Stimulated activated naive CD4-positive, alpha-beta T cell treated with Interleukin-2 at 50 U/mL for 16 hours (primary cell): ENCODE data around the gene NDUFC1.
A peak's percentile ranks its signal among the peaks of the same experiment; 100 is the strongest.
"Not testable (repeated sequence)": the region's sequence is repeated elsewhere in the genome, so short reads cannot be mapped to it uniquely, and the experiment has no call there.

Source experiments
- DNase-seq: peaks from one replicate; lab custom pipeline; 2025; lab: John Stamatoyannopoulos, UW

The NDUFC1 gene

DNA sequence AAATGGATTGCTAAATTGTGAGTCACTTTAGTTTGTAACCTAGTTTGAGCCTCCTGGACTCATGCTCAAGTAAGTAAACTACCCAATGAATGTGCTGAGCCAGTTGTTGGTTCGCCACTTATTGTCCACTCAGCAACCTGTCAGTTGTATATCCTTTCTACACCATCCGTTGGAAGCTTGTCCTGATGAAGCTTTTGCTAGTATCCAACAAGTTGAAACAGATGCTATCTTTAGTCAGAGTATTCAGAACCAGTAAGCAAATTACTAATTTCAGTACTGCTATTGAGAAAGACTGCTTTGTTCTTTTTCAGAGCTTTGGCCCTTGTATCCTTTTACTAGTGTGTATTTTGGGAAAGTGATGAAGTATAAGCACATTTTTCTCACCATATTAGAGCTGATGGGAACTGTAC, 5.3 kb downstream of the NDUFC1 start:
- DNase-seq = no peak

DNA sequence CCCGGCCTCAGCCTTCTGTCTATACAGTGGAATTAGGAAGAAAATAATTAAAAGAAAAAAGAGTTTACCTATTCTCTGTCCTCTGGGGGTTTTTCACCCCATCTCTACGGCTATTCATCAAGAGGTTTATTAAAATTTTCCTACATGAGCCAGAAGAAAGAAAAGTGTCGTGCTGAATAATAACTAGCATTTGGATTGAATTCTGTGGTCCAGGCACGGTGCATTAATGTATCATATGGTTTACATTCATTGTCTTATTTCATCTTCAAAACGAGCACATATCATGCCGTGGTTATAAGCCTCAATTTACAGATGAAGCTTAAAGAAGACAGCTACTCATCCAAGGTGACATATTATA, 6.4 kb downstream of the NDUFC1 start:
- no peak for DNase-seq

DNA sequence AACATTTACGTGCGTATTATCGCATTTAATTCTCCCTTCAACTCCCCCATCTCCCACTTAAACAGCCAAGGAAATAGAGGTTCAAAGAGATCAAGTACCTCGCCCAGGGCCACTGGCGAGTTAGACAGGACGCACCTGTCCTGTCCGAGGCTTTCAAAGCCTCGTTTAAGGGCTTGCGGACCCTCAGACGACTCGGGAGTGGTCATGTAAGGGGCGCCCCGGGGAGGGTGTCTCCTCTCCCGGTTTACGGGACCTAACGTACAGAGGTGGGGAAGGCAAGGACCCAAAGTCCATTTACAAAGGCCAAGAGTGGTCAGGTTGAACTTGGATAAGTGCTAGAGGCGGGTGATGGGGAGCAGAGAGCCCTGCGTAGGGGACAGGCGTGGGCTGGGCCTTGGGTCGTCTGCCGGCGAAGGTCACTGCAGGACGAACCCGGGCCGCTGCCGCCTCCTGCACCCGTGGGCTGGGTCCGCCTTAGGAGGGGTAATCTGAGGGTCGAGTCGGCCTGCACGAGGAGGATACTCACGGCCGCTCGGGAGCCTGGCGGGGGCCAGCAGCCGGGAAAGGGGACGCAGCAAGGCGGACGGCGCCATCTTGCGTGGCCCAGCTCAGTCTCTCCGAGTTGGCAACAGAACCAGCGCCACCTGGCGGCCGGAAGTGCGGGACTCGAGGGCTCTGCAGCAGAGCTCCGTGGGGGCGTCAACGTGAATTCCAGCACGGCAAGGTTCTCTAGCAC, 6.9 kb downstream of the NDUFC1 start:
- DNase-seq = peak; percentile 96

DNA sequence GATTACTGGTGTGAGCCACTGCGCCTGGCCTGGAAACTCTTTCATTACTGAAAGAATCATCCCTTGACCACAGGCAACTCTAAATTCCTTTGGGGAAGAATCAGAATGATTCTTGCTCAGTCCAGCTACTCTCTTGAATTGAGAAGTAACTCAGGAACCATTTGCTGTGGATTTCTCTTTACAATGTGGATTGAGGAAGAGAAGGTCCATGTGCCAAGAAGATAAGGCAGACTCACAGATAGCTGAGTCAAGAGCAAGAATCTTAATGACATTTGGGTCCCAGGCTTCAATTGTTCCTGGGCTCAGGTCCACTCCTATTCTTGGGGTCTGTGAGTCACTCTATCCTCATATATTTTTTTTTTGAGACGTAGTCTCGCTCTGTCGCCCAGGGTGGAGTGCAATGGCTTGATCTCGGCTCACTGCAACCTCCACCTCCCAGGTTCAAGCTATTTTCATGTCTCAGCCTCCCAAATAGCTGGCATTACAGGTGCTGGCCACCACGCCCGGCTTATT, 16.0 kb downstream of the NDUFC1 start:
- DNase-seq = no peak

DNA sequence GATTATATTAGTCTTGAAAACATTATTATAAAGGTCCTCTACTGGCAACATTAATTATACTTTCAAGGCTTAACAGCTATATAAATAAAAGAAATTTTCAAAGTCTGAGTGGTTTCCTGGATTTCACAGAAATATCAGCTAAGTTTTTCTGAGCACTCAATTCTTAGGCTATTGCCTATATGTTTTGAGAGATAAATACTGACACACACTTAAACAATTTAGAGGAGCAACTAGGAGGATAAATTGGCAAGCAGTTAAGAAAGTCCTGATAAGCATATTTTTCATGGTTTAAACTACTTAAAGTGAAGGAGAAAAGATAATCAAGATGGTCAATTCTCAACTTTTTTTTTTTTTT, 19.6 kb downstream of the NDUFC1 start:
- no peak for DNase-seq

DNA sequence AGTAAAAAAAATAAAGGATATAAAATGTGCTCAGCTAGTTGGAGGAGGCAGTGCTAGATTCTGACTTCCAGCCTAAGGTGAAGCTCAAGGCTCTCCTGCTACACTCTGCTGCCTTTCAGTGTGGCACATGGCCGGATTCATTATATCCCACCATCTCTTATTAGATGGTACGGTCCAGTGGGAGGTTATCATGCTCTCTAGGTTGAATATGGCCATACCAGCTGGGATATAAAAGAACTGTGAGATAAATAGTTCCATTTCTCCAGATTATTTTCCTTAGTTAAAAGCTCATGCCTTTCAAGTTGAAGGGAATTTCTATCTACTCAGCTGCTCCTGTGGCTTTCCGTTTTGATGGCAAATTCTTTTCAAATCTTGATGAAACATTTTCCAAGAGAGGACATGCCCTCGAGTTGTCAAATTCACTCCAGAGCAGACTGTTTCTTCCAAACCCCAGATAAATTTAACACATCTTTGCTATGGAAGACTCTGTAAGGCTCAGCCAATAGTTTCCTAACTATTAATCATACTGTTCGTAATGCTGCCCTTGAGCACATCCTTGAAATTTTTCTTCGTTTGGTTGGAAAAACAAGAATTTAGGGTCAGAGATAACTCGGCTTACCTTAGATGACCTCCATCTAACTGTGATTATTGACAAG, 20.1 kb downstream of the NDUFC1 start:
- DNase-seq = no peak

DNA sequence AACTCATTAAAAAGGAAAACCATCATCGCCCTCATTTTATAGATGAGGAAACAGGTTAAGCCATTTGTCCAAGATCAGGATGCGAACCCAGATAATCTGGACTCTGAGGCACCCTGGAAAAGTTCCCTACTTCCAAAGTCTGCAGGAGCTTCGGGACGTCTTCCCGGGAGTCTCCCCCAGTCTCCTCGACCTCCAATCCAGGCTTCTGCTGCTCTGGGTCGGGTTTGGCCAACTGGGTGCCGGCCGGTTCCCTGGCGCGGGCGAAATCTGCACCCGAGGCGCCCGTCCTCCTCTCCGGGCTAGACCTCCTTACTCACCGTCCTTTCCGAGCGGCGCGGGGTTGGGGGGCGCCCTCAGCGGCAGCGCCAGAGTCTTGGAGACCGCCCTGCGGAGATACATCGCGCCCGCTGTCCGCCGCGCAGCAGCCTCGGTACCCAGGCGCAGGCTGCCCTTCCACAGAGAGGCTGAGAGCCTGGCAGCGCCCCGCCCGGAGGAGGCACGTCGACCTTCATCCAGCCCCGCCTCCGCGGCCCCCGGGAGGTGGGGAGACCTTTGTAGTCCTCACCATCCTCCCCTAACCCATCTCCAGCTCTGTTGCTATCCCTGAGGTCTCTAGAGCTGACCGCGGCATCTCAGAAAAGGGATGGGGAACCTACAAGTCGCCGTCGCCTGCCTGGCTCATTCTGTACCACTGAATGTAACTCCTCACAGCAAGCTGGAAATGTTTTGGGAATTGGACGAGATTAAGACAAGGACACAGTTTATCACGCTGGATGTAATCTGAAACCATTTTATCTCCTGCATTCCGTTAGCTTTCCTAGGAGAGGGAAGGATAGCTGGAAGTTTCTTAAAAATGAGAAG, 22.3 kb downstream of the NDUFC1 start, which contains the start of gene MGARP:
MGARP (minus strand) TSS at position 466 of the 861 bp plus-strand sequence; CDS start at position 399, 67 bp downstream.
- DNase-seq = peak; percentile 7

DNA sequence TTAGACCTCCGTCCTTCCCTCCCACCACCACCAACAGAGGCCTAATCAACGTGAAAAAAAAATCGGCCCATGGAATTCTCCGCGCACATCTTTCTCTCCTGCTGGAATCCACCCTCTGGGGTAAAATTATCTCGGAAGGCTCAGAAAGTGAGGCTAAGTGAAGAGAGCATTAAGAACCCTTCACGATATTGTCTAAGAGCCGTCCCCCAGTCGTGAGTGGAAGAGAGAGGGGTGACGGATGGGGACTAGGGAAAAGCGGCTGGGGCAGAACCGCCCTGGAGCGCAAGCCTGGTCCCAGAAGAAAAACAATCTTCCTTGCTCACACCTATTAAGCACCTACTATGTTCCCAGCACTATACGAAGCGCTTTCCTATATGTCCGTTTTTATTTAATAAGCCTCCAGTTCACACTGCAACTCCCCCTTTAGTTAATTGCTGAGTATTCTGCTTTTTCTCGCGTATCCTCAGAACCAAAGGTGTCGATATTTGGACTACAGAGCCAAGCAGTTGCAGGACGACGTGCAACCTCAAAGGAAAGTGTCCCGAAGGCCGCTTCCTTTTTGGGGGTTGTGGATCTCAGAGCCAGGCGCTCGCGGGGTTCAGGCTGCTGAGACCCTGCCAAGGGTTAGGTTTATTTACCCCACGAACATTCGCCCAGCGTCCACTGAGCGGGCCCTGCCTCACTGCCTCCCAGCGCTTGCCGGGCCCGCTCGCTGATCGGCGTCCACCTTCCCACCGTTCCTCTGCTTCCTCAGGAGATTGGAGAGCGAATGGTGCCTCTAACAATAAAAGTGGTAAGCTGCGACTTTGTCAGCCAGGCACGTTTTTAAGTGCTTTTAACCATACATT, 23.1 kb downstream of the NDUFC1 start:
- DNase-seq = no peak

DNA sequence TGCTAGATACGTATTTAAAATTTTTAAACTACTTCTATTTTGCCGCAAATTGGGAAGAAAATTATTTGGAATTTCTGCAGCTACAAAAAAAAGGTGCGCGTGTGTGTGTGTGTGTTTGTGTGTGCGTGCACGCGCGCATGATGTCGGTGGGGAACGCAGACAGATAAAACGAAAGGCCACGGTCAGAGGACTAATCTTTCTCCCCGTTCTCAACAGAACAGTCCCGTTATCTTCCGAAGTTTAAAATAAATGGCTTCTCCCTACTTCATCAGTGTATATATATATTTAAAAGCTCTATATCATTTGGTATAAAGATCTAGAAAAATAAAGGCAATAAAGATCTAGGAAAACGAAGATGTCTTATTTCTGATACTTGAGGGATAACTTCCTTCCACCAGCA, 23.8 kb downstream of the NDUFC1 start:
- DNase-seq = no peak

DNA sequence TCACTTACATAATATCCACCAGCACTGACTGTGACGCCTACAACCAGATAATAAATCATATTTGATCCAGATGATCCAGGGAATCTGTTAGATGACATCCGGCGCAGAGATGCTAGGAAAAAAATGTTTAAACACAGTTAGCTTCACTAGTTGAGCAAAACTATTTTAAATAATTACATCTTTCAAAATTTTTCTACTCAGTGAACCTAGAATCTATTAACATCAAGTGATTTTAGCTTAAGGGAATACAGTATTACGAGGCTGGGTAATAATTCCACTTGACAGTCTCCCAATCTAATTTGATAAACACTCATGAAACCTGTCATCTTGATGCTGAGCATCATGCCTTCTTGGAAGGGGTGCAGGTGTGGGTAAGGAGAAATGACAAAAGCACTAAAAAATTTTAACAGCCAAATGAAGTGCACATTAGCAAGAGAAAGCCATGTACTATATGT, 27.0 kb downstream of the NDUFC1 start:
- DNase-seq = no peak

DNA sequence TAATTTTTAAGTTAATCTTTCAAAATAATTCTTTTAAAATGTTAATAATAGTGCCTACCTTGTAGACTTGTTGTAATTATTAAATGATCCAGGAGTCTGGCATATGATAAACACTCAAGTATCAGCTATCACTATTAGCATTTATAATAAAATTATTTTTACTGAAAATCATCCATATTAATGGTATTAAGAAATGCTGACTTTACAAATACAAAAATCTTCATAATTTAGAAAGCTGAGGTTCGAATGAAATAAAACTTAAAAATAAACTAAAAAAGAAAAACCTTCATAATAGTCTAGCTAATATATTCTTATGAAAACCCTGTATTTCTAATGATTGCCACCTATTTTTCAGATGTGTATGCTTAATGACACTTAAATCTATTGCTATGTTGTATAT, 27.5 kb downstream of the NDUFC1 start:
- DNase-seq = no peak

DNA sequence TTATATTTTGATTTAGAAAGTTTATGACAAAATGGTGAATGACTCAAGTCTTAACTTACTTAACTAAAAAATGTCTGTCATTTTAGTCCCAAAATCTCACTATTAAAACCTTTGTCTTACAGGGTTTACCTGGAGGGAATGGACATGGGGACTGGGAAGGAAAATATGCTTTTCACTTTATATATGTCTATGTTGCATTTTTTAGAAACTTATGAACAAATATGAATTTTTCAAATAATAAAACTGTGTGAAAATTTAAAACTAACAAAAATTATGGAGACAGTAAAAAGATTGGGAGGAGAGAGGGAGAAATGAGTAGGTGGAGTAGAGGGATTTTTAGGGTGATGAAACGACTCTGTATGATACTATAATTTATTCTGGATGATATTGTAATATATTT, 28.4 kb downstream of the NDUFC1 start:
- DNase-seq = no peak

DNA sequence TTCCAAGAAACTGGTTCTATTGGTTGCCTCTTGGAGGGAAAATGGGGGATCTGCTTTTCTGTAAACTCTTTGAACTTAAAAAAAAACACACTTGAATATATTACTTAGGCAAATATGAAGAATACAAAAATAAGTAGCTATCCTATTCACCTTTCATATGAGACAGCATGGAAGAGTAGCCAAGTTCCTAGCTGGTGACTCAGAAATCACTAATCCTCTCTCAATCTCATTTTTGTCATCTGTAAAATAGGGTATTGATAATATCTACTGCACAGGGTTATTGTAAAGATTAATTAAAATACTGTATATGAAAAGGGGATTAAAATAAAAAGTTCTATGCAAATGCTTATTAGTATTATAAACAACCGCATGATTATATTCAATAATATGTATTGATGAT, 35.0 kb downstream of the NDUFC1 start:
- no peak for DNase-seq

DNA sequence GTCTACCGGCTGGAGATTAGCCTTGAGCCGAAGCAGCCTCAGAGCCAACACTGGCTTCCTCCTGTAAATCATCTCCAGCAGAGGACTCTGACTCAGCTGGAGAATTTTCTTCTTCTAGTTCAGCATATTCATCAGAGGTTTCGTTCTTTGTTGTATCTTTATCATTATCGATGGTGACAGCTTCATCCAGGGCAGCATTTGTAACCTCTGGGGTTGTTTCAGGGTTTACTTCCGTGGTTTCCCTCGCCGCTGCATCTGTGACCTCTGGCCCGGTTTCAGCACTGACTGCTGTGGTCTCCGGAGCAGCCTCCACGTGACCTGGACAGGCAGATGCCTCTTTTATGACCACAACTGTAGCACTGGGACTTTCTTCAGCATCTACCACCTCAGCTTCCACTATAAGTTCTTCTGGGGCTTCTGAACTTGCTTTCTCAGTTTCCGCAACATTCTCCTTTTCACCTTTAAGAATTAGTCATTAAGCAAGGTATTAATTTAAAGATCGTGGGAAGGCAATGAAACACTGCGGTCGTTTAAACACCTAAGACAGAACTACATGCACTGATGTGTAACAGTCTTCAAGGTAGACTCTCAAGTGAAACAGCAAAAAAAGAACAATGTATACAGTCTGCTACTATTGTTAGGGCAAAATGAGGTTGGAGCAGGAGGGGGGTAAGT, 35.6 kb downstream of the NDUFC1 start:
- DNase-seq = peak; percentile 81

DNA sequence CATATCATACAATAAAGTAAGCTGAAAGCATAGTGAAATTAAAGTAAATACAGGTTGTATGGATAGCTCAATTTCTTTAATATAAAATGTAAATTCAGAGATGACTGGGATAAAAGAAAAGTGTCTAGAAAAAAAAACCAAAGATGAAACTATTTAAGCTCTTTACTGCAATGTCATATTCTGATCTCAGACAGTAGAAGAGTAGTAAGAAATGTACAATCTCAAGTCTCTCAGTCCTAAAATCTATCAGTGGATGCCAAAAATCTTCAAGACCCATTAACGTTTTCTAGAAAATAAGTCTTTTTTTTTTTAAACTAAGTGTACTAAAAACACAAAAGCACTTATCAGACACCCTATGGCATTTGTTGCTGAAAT, 36.1 kb downstream of the NDUFC1 start:
- DNase-seq = no peak

DNA sequence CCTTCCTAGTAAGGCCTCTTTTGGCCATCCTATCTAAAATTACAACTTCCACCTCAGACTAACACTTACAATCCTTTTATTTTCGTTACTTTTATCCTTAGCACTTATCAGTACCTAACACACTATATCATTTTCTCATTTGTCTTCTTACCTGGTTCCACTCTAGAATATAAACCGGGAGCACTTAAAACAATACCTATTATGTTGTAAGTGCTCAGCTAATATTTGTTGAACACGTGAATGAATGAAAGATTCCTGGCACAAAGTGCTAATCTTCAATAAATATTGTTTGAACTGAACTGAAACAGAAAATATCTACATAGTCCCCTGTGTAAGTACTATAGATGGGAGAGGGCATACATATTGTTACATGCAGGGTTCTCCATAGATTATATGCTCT, 36.6 kb downstream of the NDUFC1 start:
- DNase-seq = no peak

DNA sequence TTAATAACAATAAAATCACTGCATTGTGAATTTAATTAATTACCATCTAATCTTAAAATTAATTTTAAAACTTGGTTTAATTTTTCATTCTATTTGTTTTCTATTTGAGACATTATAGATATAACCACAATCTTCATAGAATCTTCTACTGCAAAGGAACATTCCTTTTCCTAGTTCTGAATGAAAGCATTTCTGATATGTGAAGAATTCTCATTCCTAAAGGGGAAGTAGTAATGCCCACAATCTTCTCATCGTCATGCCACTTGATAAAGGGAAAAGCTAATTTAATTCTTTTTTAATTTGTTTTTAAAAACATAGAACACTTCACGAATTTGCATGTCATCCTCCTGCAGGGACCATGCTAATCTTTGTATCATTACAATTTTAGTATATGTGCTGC, 45.9 kb downstream of the NDUFC1 start:
- no peak for DNase-seq

DNA sequence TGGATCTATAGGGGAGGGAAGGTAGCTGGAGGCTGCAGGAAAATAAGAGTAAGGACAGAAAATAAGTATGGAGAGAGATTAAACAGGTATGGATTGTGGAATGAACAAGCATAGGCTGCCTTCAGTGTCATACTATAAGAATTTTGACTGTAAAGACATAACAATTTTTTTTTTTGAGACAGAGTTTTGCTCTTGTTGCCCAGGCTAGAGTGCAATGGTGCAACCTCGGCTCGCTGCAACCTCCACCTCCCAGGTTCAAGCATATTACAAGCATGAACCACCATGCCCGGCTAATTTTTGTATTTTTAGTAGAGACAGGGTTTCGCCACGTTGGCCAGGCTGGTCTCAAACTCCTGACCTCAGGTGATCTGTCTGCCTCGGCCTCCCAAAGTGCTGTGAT, 46.7 kb downstream of the NDUFC1 start:
- not testable (repeated sequence) for DNase-seq

DNA sequence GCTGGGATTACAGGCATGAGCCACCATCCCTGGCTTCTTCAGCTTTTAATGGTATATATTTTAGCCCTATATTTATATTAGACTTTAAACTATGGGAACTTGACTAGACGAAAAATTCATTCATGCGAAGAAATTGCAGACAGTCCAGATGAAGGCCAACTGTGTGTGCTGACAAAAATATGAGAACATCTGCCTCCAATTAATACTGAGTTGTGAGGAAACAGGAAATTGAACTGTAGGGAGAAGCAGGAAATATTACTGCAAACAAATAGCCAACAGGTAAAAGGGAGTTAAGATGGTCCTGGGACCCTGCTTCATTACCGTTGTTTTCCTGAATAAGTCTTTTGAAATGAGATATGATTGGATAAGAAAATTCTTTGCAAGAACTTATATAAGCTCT, 48.6 kb downstream of the NDUFC1 start:
- DNase-seq = no peak

DNA sequence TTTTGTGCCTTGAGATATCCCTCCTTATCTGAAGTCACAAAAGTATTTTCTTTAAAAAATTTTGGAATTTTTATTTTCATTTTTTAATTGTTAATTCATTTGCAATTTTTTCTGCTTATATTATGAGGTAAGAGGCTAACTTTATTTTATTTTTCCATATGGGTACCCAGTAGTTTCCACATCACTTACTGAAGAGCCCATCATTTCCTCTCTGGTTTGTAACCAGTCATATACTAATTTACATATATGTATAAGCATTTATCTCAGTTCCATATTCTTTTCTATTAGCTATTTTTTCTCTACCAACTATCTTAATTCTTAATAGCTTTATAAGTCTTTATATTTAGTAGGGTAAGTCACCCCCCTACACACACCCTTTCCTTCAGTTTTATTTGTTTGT, 49.2 kb downstream of the NDUFC1 start:
- no peak for DNase-seq

DNA sequence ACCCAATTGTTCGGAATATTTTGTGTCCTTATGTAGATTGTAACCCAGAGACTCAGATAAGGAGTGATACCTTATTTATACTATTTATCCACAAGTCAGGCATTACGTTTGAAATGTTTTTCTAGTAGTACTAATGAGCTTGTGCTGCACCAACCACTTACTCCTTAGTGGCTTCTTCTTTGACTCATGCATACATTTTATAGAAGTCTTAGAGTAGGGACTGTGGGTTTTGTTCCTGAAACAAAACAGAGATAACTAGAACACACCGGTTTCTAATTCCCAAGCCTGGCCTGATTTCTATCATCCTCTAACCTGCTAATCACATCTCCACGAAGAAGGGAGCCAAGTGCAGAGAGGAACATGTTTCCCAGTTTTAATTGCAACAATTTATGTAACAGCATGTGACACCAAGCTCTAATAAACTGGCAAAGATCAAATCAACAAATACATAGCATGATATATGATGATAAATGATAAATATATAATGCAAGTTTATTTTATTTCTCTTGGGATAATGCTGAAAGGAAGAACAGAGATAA, 54.5 kb downstream of the NDUFC1 start:
- no peak for DNase-seq
